GM21619 (cell line): ENCODE results near the gene SLC22A15.
"Not testable (repeated sequence)": the region's sequence is repeated elsewhere in the genome, so short reads cannot be mapped to it uniquely, and the experiment has no call there.

ENCODE experiments used
- ATAC-seq: cut with Tn5 transposase; IDR thresholded peaks from one replicate; pipeline ENCODE4 v1.9.1; 2021; ENCODE audit not compliant: unreplicated experiment

SLC22A15 gene

DNA sequence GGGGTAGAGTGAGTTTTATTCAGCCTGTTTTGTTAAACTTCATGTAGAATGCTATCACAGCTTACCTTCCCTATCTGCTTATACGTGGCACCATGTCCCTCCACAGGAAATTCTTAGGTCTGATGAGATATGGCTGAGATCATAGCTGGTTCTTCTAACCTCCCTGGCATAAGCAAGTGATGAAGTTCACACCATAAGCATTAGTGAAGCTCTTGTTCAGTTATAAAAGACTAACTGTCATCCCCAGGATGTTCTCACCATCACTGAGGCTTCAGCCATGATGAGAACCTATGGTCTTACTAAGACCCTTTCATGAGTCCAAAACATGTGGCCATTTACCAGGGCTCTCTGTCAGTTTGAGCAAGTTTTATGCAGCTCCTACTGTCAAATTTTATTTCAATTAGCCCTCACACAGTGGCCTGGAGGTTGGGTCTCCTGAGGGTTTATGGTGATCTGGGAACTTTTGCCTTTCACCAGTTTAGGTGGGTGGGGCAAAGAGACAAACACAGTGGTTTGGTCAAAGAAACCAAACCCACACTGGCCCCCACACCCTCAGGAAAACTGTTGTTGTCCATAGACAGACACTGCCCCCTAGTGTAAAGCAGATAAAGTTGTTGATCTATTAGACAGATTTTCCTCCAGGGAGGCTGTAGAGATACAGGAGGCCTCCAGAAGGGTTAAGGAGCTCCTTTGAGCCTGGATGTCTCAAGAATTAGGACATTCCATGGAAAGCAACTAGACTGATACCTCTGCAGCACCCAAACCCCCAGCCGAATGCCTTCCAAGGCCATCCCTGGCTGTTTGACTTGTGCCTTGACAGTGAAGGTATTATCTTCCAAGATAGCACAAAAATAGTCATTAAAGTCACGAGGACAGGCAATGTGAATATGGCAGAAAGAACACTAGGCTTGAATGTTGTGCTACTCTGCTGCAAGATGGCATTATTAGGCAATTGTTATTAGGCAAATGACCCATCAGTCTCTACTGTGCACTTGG is 5.0 kb downstream of the SLC22A15 start:
- no peak for ATAC-seq

DNA sequence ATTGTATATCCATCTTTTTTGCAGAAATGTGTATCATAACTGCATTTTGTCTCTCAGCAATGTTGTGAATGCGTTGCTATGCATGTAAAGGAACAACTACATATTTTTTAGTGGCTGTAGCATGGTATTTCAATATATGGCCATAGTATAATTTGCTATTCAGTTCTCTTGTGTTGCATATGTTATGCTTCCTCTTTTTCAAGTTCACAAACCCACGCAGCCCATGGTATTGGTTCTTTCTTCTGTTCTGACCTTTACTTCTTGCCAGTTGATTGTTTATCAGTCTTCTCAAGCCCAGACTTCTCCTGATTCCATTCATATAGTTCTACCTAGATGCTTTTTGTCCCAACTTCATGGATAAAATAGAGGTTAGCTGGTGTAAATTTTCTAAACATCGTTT is 6.1 kb downstream of the SLC22A15 start:
- no peak for ATAC-seq

DNA sequence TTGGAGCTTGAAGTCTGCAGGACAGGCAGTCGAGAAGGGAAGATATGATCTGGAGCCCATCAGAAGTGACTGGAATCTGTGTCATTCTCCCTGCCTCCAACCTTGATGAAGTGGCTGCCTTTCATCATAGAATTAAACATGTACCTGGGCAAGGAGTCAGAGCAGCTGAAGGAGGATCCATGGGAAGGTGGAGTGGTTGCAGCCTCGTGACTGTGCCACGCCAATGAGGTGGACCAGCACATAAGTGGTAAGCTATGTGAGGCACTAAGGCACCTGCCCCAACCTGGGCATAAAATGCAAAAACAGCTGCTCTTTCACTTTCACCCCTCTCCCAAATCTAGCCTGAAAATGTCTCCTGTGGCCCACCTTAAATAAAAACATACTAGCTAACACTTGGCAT is 7.3 kb downstream of the SLC22A15 start:
- ATAC-seq = no peak

DNA sequence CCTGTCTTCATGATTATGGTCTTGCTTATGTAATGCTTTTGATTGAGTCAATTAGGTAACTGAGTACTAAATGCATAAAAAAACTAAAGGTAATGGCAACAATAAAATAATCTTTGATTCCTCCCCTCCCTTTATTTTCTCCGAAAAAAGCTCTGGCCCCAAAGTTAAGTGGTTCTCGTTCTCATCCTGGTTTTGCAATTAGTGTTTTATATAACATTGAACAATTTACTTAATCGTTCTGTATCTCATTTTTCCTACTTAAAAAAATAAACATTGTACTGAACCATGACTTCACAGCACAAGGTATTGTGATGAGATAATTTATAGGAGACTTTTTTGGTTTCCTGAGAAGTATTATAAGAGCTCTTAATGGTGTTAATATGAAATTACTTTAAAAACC is 11.3 kb downstream of the SLC22A15 start:
- no peak for ATAC-seq

DNA sequence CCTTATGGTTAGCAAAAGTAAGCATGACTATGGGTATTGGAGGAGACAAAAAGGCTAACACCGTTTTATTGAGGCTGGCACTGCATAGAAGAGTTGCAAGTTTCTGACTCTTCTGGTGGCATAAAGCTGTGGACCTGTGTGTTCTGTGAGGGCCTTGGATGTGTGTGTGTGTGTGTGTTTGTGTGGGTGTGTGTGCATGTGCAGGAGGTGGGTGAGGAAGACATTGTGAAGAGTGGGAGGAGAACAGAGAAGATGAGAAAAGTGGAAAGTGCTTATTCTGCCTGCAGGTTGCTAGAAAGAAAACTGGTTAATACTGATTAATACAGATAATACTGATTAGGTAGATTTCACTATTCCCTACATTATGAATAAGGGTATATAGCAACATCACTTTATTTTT is 12.6 kb downstream of the SLC22A15 start:
- no peak for ATAC-seq

DNA sequence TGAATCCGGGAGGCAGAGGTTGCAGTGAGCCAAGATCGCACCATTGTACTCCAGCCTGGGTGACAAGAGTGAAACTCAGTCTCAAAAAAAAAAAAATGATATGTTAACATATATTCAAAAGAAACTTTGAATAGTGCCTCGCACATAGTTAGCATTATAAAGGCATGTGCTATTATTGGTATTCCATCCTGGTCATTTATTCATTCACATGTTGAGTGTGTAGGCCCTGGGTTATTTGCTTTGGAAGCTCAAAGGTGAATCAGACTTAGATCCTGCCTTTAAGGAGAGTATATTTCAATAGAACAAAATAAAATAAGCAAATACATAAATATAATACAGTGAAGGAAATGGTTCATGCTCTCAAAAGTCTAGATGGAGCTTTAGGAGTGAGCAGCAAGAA is 13.4 kb downstream of the SLC22A15 start:
- ATAC-seq = no peak

DNA sequence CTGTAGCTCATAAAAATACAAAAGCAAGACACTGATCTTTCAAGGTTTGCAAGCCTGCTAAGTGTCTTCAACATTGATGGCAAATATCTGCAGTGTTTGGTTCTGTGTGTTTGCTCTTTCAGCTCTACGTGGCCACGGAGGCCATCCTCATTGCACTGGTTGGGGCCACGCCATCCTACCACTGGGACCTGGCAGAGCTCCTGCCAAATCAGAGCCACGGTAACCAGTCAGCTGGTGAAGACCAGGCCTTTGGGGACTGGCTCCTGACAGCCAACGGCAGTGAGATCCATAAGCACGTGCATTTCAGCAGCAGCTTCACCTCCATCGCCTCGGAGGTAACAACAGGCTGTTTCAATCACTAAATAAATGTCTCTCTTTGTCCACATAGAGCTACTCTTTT is 15.6 kb downstream of the SLC22A15 start:
- ATAC-seq = no peak

DNA sequence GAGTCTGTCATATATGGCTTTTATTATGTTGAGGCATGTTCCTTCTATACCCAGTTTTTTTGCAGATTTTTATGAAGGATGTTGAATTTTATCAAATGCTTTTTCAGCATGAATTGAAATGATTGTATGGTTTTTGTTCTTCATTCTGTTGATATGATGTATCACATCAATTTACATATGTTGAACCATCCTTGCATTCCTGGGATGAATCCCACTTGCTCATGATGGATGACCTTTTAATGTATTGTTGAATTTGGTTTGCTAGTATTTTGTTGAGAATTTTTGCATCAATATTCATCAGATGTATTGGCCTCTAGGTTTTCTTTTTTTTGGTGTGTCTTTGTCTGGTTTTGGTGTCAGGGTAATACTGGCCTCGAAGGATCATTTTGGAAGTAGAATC is 21.6 kb downstream of the SLC22A15 start:
- ATAC-seq = not testable (repeated sequence)

DNA sequence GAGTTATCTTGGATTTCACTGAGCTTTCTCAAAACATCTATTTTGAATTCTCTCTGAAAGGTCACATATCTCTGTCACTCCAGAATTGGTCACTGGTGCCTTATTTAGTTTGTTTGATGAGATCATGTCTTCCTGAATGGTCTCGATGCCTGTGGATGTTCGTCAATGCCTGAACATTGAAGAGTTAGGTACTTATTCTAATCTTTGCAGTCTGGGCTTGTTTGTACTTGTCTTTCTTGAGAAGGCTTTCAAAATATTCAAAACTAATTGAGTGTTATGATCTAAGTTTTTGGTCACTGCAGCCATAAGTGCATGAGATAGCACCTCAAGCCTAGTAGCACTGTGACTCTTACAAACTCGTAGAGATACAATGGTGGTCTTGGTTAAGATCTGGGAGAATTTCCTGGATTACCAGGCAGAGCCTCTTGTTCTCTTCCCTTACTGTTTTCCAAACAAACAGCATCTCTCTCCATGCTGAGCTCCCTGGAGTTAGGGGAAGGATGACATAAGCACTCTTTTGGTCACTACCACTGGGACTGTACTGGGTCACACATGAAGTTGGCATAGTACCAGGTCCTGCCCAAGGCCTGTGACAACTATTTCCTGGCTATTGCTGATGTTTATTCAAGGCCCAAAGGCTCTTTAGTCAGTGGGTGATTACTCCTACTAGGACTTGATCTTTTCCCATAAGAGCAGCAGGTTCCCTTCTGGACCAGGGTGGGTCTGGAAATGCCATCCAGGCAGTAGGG is 25.6 kb downstream of the SLC22A15 start:
- no peak for ATAC-seq

DNA sequence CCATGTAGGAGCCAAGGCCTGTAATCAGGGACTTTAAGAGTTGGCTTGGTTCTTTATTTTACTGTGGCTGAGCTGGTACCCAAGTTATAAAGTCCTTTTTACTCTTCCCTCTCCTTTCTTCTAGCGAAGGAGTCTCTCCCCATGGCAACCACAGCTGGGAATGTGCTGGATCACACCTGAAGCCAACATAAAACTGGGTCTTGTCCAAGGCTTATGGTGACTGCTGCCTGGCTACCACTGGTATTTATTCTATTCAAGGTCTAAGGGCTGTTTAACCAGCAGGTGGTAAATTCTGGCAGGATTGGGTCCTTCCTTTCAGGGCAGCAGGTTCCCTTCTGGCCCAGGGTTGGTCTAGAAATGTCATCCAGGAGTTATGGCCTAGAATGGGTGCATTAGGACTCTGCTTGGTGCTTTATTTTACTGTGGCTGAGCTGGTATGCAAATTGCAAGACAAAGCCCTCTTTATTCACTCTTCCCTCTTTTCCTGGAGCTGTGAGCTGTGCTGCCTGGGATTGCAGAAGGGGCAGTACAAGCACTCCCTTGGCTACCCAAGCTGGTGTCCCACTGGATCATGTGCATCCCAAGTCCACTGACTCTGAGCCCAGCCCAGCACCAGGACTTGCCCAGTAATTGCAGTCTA is 26.6 kb downstream of the SLC22A15 start:
- no peak for ATAC-seq

DNA sequence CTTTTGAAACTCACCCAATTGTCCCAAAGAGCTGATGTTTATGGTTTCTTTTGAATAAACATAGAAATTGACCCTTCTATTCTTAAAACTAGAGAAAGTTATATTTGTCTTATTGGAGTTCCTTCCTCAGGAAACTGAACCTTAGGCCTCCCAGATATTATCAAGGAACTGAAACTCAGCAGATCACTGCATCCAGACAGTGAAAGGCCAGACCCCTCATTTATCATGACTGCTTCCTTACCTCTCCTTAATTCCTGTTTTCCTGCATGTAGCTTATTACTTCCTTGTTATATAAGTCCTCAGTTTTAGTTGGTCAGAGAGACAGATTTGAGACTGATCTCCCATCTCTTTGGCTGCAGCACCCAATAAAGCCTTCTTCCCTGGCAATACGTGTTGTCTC is 27.5 kb downstream of the SLC22A15 start:
- no peak for ATAC-seq

DNA sequence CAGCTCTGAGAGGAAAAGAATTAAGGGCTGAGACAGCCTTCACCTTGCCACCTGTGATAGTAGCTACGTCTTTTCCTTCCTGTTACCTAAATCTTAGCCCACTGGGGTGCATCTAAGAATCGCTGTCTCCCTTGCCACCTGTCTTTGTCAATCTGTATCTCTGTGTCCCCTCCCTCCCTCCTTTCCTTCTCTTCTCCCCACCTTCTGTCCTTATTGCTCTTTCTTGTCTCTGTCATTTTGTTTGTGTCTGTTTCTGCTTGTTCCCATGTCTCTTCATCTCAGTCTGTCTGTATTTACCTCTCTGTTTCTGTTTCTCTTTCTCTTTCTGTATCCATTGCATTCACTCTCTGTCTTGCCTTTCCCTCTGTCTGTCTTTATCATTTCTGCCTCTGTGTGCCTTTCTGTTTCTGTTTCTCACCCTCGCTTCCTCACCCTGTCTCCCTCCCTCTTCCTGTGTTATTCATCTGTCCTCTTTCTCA is 30.2 kb downstream of the SLC22A15 start:
- ATAC-seq = peak; percentile 92

DNA sequence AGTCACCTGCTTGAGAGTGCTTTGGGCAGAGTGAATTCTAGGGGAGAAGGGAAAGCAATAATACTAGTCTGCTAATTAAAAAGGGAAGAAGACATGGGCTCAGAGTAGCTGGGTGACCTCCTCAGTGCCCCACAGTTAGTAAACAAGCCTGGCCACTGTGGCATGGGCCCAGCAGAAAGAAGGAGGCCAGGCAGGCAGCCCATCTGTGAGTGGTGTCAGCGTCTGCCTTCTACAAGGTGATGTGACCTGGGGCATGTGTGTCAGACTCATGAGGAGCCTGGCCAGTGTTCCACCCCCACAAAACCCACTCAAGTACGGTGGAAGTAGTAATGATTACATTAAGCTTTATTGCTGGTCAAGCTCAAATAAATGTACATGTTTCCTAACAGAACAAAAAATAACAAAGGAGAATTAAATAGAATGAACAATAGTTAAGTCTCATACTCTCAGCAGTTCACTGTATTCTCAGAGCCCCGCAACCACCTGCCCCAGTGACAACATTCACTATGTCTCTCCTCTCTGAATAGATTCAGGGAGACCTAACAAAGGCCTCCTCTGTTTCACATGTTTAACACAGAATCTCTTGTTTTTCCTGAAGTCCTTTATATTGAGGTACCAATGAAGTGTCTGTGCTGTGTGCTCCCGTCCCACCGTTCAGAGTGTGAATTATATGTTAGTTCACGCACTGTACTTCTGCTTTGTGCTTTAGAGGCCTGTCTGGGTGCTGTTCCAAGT is 32.5 kb downstream of the SLC22A15 start:
- ATAC-seq = no peak

DNA sequence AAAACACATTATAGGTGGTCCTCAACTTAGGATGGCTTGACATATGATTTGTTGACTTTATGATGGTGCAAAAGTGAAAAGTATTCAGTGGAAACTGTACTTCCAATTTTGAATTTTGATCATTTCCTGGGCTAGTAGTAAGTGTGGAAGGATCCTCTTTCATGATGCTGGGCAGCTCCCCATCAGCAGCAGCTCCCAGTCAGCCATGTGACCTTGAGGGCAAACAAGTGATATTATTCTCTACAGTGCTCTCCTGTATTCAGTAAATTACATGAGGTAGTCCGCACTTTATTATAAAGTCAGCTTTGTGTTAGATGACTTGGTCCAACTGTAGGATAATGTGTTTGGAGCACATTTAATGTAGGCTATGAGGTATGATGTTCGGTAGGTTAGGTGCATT is 36.4 kb downstream of the SLC22A15 start:
- ATAC-seq = no peak

DNA sequence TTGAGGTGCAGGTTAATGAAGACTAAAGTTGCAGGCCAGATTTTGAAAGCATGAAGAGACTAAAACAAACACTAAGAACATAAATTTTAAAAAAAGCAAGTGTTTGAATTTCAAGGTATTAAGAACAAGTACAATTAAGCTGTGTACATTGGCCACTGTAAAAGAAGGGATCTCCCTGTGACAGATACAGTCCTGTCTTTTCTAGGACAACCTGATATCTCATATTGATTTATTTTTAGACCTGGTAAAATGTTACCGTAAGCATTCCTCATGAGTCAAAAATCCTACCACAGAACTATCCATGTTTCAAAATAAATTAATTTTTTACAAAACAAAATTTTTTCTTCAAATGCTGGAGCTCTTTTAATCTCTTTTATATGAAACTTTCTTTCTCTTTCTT is 39.4 kb downstream of the SLC22A15 start:
- ATAC-seq = no peak

DNA sequence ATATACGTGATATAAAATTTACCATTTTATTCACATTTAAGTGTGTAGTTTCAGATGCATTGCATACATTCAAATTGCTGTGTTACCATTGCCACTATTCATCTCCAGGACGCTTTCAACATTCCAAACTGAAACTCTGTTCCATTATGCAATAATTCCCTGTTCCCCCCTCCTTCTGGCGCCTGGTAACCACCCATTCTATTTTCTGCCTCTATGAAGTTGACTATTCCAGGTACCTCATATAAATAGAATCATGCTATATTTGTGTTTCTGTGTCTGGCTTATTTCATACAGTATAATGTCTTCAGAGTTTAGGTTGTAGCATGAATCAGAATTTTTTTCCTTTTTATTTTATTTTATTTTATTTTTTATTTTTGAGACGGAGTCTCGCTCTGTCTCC is 41.7 kb downstream of the SLC22A15 start:
- no peak for ATAC-seq

DNA sequence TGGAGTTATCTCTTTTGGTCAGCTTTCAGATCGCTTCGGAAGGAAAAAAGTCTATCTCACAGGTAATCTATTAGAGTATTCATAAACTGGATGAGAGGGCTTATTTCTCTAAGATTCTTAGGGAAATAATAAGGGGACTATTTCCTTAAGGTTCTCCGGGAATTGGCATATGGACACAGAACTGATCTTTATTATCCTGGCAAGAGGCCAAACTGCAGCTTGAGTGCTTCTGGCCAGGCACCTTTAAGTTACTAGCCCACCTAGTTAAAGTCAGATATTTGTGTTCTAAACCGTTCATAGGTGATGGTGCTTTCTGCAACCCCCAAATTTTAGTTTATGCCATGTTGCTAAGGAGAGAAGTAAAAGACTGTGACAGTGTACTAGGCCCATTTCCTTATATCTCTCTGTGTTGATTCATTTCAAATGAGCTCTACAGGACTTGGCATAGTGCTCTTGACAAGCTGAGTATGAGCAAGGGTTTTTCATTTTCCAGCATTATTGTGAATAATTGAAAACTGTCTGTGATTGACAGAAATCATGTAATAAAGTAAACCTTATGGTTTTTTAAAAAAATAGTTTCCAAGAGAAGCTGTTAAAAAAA is 43.4 kb downstream of the SLC22A15 start:
- ATAC-seq = no peak

DNA sequence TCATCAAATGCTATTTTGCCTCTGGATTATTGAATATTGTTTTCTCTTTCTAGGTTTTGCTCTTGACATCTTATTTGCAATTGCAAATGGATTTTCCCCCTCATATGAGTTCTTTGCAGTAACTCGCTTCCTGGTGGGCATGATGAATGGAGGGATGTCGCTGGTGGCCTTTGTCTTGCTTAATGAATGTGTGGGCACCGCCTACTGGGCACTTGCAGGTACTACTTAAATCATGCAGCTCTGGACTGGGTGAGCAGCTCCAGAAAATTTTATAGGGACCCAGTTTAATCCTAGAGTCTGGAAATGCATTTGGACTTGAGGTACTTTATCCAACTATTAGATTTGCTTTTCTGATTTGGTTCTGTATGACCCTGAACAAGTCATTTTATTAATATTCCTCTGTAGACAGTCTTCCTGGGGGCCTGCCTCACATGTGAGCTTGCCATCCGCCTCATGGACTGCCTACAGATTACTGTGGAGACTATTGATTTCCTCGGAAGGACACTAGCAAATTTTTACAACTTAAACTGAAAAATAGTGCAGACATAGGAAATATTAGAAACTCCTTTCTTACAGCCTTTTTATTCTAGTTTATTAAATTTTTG is 44.5 kb downstream of the SLC22A15 start:
- ATAC-seq = peak; percentile 89

DNA sequence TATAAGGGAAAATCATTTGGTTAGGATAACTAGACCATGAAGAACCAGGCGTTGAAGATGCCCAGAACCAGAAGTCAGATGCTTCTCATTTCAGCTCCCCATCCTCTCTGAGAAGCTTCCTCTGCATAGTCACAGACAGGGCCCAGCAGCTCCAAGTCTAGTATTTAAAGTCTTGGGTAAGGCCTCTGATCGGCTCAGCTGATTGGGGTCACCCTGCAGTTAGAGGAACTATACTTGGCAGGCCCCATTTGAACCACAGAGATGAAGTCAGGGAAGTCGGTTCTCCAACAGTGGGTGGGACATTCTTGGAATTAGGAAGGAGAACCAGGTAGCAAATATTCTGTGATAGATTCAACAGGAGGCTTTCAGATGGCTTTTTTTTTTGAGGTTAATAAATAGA is 48.3 kb downstream of the SLC22A15 start:
- ATAC-seq = no peak

DNA sequence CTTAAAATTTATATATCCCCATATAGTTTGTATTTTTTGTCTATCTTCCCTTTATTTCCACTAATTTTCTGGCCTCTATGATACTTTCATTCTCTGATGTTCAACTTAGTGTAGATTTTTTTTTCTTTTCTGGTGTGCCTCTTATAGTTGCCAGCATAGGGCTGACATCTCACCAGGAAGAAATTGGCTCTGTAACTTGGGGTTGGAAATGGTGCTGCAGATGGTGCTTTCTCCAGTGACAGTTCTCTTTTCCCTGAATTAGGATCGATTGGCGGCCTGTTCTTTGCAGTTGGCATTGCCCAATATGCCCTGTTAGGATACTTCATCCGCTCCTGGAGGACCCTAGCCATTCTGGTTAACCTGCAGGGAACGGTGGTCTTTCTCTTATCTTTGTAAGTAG is 50.3 kb downstream of the SLC22A15 start:
- ATAC-seq = no peak
